HEK293T (cell line): ENCODE measurements around the gene DAG1.
"Not testable (repeated sequence)": the region's sequence is repeated elsewhere in the genome, so short reads cannot be mapped to it uniquely, and the experiment has no call there.

Experiments used
- CTCF ChIA-PET: fragments of 350-600 bp; formaldehyde crosslinking; extraction: SDS; loops from one replicate; lab custom pipeline; 2021; ENCODE audit warnings: antibody characterized with exemption, inconsistent platforms; lab: Yijun Ruan, JAX
- POLR2A ChIA-PET: fragments of 350-600 bp; formaldehyde crosslinking; extraction: SDS; loops from one replicate; lab custom pipeline; 2020; ENCODE audit warnings: antibody characterized with exemption, inconsistent platforms; lab: Yijun Ruan, JAX
- DNase-seq: peaks from one replicate; pipeline ENCODE4 v3.0.0; 2012; ENCODE audit warnings: mixed read lengths; ENCODE audit errors: extremely low spot score
- ARNT ChIP-seq: fragments of 450-650 bp; IDR thresholded peaks from 2 replicates; pipeline ENCODE4 v1.6.1; 2017; ENCODE audit warnings: mild to moderate bottlenecking
- BHLHE40 ChIP-seq: fragments of 450-650 bp; IDR thresholded peaks from 2 replicates; pipeline ENCODE4 v1.6.1; 2016; ENCODE audit warnings: mild to moderate bottlenecking, moderate library complexity, borderline replicate concordance
- CTBP1 ChIP-seq: fragments of 450-650 bp; IDR thresholded peaks from 2 replicates; pipeline ENCODE4 v1.6.1; 2016; ENCODE audit warnings: borderline replicate concordance
- ELF4 ChIP-seq: fragments of 450-650 bp; IDR thresholded peaks from 2 replicates; pipeline ENCODE4 v1.6.1; 2017; ENCODE audit warnings: antibody characterized with exemption
- FOXA1 ChIP-seq: fragments of 450-650 bp; IDR thresholded peaks from 2 replicates; pipeline ENCODE4 v1.6.1; 2016; ENCODE audit warnings: mild to moderate bottlenecking
- FOXK2 ChIP-seq: fragments of 450-650 bp; IDR thresholded peaks from 2 replicates; pipeline ENCODE4 v1.6.1; 2016; ENCODE audit warnings: mild to moderate bottlenecking
- FOXM1 ChIP-seq: fragments of 450-650 bp; IDR thresholded peaks from 2 replicates; pipeline ENCODE4 v1.6.1; 2017; ENCODE audit warnings: mild to moderate bottlenecking, borderline replicate concordance
- HDGF ChIP-seq: fragments of 450-650 bp; IDR thresholded peaks from 2 replicates; pipeline ENCODE4 v1.6.1; 2017; ENCODE audit warnings: antibody characterized with exemption, borderline replicate concordance
- L3MBTL2 ChIP-seq: fragments of 450-650 bp; conservative IDR thresholded peaks from 2 replicates; pipeline ENCODE4 v1.6.1; 2016; ENCODE audit warnings: mild to moderate bottlenecking
- LEF1 ChIP-seq: fragments of 450-650 bp; IDR thresholded peaks from 2 replicates; pipeline ENCODE4 v1.6.1; 2017; ENCODE audit warnings: mild to moderate bottlenecking, borderline replicate concordance
- NFRKB ChIP-seq: fragments of 450-650 bp; IDR thresholded peaks from 2 replicates; pipeline ENCODE4 v1.6.1; 2016; ENCODE audit warnings: mild to moderate bottlenecking, moderate library complexity
- PKNOX1 ChIP-seq: fragments of 450-650 bp; IDR thresholded peaks from 2 replicates; pipeline ENCODE4 v1.6.1; 2016
- SP1 ChIP-seq: fragments of 450-650 bp; IDR thresholded peaks from 2 replicates; pipeline ENCODE4 v1.6.1; 2017
- SUZ12 ChIP-seq: fragments of 450-650 bp; IDR thresholded peaks from 2 replicates; pipeline ENCODE4 v1.6.1; 2016; ENCODE audit warnings: mild to moderate bottlenecking
- TARDBP ChIP-seq: fragments of 450-650 bp; IDR thresholded peaks from 2 replicates; pipeline ENCODE4 v1.6.1; 2016
- ZNF384 ChIP-seq: fragments of 450-650 bp; IDR thresholded peaks from 2 replicates; pipeline ENCODE4 v1.6.1; 2016

Gene DAG1

DNA sequence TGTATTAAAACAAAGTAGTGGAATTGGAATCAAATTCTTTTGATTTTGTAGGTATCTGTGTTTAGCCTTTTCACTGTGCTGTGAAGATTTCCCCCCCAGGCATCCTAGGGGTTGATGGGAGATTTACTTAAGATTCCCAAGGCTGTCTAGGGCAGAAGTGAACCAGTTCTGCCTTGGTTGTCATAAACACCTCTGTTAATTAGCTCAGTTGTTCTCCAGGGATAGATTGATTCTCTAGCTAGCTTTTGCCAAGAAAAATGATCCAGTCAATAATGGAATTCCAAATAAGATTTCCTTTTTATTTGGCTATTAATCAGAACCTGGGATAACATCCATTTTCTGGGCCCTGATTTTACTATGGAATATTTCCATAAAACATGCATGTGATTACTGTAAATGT is 12.7 kb downstream of the DAG1 start:
- DNase-seq, result no peak
- POLR2A ChIA-PET, result no interaction called here
- CTCF ChIA-PET, result no interaction called here
- no peak for TF ChIP-seq HDGF
- TF ChIP-seq PKNOX1, result no peak
- TF ChIP-seq ARNT, result no peak
- no peak for TF ChIP-seq NFRKB
- no peak for TF ChIP-seq FOXK2
- TF ChIP-seq LEF1, result no peak
- TF ChIP-seq TARDBP, result no peak
- TF ChIP-seq SUZ12, result no peak
- TF ChIP-seq ELF4, result no peak
- no peak for TF ChIP-seq FOXA1
- no peak for TF ChIP-seq ZNF384
- TF ChIP-seq L3MBTL2, result no peak
- no peak for TF ChIP-seq BHLHE40
- no peak for TF ChIP-seq CTBP1
- no peak for TF ChIP-seq FOXM1
- TF ChIP-seq SP1, result no peak

DNA sequence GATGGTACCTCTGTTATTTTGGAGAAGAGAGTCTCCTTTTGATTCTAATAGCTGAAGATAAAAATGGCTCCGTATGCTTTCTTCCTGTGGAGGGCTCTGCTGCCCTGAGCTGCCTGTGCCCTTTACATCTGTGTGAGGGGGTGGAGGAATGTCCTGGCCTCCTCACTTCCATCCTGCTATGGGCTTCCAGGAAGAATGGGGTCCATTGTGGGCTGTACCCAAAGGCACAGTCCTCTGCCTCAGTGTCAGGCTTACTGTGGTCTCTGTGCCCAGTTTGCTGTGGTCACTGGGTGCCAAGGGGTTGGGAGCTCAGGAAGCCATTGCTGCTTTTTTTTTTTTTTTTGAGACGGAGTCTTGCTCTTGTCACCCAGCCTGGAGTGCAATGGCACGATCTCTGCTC is 14.4 kb downstream of the DAG1 start:
- POLR2A ChIA-PET, result interaction anchor here (0.6 to 2.2 kb wide), 3 partner anchors 13 to 43 kb away, joined by 3 to 5 read pairs (median 3); partner anchors contain the start of gene DAG1
- TF ChIP-seq CTBP1 (no peak), HDGF (no peak), PKNOX1 (no peak), SUZ12 (no peak), NFRKB (no peak), FOXM1 (no peak), ELF4 (no peak), L3MBTL2 (no peak), LEF1 (no peak), ARNT (no peak), FOXK2 (no peak), BHLHE40 (no peak)
- DNase-seq, result no peak
- CTCF ChIA-PET, result no interaction called here

DNA sequence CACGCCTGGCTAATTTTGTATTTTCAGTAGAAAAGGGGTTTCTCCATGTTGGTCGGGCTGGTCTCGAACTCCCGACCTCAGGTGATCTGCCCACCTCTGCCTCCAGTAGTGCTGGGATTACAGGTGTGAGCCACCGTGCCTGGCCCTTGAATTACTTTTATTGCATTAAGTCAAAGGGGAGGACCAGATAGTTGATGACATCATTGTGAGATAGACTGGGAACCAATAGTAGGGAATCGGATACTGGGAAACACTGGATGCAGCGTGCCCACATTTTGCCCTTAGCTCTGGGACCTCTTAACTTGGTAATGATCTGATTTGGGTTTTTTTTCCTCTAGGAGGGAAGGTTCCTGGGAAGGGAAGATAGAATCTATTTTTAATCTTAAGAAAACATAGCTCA is 19.2 kb downstream of the DAG1 start:
- POLR2A ChIA-PET, result no interaction called here
- TF ChIP-seq NFRKB (no peak), L3MBTL2 (no peak), CTBP1 (no peak), ELF4 (no peak), LEF1 (no peak), PKNOX1 (no peak), FOXA1 (no peak), SP1 (no peak), ZNF384 (no peak), SUZ12 (no peak), FOXK2 (no peak), TARDBP (no peak), ARNT (no peak), FOXM1 (no peak), HDGF (no peak), BHLHE40 (no peak)
- DNase-seq, result no peak
- CTCF ChIA-PET, result no interaction called here

DNA sequence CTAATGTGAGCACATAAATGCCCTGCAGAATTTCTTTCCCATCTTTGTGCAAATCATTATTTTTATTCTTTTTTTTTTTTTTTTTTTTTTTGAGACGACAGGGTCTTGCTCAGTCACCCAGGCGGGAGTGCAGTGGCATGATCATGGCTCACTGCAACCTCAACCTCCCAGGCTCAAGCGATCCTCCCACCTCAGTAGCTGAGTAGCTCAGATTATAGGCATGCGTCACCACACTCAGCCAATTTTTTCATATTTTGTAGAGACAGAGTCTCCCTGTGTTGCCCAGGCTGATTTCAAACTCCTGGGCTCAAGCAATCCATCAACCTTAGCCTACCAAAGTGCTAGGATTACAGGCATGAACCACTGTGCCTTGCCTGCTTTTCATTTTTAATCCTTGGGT is 22.9 kb downstream of the DAG1 start:
- TF ChIP-seq NFRKB (no peak), FOXM1 (no peak), FOXK2 (no peak), ELF4 (no peak), ARNT (no peak), TARDBP (no peak), BHLHE40 (no peak), SUZ12 (no peak), L3MBTL2 (no peak), CTBP1 (no peak), FOXA1 (no peak), ZNF384 (no peak), PKNOX1 (no peak), LEF1 (no peak), HDGF (no peak), SP1 (no peak)
- CTCF ChIA-PET, result no interaction called here
- DNase-seq, result no peak
- POLR2A ChIA-PET, result interaction anchor here (0.8 kb wide), 1 partner anchor 24 kb away, joined by 4 read pairs; the partner anchor contains the start of gene DAG1

DNA sequence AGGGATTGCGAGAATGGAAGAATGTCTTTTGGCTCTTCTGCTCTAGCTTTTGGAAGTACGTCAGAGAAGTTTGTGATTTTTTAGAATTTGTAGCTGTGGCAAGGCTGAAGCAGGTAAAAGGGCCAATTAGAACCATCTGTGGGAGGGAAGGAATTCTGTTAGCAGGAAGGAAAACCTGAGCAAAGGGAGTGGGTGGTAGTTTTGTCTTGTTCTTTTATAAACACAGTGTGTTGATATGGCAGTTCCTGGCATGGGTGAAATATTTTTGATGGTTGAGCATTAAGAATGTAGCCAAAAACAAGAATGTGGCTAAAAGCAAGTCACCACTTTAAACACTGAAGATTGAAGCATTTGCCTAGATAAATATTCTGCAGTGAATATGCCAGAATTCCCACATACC is 23.8 kb downstream of the DAG1 start:
- TF ChIP-seq BHLHE40 (no peak), ELF4 (no peak), FOXM1 (no peak), FOXK2 (no peak), L3MBTL2 (no peak), CTBP1 (no peak), ZNF384 (no peak), SP1 (no peak), FOXA1 (no peak), TARDBP (no peak), SUZ12 (no peak), NFRKB (no peak)
- no peak for DNase-seq
- POLR2A ChIA-PET, result interaction anchor here (0.8 kb wide), 1 partner anchor 25 kb away, joined by 4 read pairs; the partner anchor contains the start of gene DAG1
- CTCF ChIA-PET, result no interaction called here

DNA sequence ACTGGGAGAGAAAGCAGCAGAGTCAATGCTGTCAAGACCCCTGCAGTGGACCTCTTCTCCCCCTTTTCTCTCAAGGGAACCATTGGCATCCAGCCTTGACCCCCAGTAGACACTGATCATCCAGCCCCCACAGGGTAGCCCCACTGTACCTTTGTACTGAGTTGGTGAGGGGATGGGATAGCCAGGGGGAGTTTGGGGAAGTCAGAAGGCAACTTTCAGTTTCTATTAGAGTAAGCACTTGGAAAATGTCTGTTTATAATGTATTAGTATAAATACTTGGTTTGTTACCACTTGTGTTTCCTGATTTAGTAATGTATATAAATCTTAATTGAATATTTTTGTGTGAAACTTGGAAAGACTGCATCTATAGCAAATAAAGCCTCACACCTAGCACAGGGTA is 25.0 kb downstream of the DAG1 start:
- no peak for DNase-seq
- POLR2A ChIA-PET, result no interaction called here
- CTCF ChIA-PET, result no interaction called here
- TF ChIP-seq NFRKB (no peak), HDGF (no peak)

DNA sequence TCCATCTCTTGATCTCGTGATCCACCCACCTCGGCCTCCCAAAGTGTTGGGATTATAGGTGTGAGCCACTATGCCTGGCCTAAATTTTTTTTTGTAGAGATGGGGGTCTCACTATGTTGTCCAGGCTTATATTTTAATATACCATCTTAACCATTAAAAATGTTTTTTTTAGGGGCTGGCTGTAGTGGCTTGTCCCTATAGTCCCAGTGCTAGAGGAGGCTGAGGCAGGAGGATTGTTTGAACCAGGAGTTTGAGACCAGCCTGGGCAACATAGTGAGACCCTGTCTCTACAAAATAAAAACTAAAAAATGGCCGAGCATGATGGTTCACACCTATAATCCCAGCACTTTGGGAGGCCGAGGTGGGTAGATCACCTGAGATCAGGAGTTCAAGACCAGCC is 26.8 kb downstream of the DAG1 start:
- CTCF ChIA-PET, POLR2A ChIA-PET: not testable (repeated sequence)

More for the DNA sequence above, 26.8 kb downstream of the DAG1 start:
- not testable (repeated sequence) for DNase-seq
